Epithelial cell of proximal tubule (primary cell): ENCODE measurements around the gene VWA5A. TPM values are rescaled to one million over a fixed set of nuclear protein-coding genes. Genes with fewer than 3 reads are reported as not detected.

Experiments
- DNase-seq: peaks from one replicate; pipeline ENCODE4 v3.0.0-alpha.2; 2011; ENCODE audit warnings: low read depth
- H3K4me3 ChIP-seq: 2 replicates; pipeline ENCODE4 v1.5.1; 2011; ENCODE audit warnings: low read depth, mild to moderate bottlenecking, low read length
- CTCF ChIP-seq: conservative IDR thresholded peaks from 2 replicates; pipeline ENCODE4 v1.5.1; 2012; ENCODE audit warnings: low read depth, mild to moderate bottlenecking, low read length
- total RNA-seq: library from RNA; depleted of rRNA; stranded (reverse); fragments of >200 nt; gene quantifications from 2 replicates; pipeline ENCODE4 v1.2.3, GENCODE V29; 2015

The VWA5A gene
- total RNA-seq, 1 donor from 2014 or later = 13.1 TPM

DNA sequence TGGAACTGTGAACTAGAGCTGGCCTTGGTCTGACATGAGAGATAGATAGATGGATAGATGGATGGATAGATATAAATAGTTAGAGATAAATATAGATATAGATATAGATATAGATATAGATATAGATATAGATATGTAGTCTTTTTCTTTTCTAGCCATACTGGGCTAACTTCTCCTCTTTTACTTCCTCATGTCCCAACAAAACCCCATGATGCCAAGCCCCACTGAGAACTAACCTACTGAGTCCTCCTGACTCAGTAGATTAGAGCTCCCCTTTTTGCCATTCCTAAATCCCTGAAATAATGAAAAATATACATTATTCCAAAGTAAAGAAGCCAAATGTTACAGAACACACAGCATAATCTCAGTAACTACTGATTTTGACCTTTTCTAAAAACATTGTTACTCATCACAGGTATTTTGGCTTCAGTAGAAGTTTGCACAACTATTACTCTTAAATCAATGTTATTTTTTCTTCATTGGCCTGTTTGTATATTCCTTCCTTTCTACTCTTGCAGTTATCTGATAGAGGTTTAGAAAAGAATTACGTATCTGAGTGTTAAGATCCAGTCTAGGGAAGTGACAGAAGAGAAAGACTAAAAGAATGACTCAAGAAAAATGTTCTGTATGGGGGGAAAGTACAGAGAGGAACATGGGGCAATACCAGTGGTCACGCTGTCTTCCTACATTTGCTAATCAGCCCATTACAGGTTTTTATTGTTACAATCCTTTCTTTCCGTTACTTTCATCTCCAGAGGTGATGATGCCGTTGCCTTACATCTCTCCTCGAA is 61.9 kb downstream of the VWA5A start:
- DNase-seq = no peak
- H3K4me3 ChIP-seq = no peak overlapping the region
- TF ChIP-seq CTCF = no peak

DNA sequence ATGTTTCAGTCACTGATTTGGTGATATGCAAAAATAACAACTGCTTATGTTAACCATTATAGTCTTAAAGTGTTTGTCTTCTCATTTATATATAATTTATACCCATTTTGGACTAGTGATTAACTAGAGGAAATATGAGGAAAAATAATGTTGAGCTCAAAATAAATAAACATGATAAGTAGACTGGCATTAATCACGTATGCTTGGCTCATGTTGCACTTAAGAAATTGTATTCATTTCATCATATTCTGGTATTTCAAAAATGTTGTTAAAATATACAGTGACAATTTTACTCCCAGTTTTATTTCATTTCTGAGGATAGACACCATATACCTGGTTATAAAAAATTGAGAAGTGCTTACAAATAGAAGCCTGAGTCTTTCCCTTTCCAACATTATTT is 64.1 kb downstream of the VWA5A start:
- TF ChIP-seq CTCF = no peak
- no peak overlapping the region for H3K4me3 ChIP-seq
- DNase-seq = no peak

GRCh38 chr11:124183068-124183467 is 67.8 kb downstream of the VWA5A start, which contains the start of gene OR10D3:
TSS of gene OR10D3 (plus strand) at chr11:124183345. CDS start at chr11:124185270, 1,925 bp downstream.
- no peak for TF ChIP-seq CTCF
- H3K4me3 ChIP-seq = no peak within 1 kb of the TSS
- DNase-seq = no peak

DNA sequence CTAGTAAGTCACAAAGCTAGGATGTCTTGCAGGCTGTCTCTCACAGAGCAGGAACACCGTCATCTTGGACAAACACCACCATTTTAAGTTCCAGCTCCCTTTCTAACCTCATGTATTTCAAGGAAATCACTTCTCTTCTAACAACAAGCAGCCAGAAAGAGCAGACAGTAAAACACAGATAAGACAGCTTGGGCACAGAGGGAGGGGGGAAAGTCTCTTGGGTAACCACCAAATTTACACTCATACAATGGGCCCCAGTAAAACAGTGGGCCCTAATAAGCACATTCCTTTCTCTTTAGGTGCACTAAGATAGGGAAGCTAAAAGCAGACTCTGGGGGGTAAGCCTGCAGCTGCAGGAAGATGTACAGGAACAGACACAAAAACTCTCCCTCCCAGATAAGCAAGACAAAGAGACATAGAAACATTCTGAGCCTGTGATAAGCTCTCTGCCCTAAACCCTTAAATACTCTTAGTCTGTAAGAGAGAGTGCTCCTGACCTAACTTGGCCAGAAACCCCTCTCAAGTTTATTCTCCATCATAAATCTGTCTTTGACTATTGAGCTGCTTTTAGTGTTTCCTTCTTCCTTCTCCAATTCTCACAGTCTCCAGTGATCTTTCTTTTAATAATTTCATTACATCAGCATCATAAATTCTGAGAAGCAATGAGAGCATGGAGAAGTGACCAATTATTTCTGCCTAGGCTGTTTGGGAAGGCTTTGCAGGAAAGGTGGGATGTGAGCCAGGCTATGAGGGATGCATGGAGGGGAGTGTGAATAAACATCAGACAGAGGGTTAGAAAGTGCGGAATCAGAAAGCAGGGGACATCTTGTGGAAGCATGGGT is 75.3 kb downstream of the VWA5A start:
- DNase-seq = no peak
- no peak for TF ChIP-seq CTCF
- no peak overlapping the region for H3K4me3 ChIP-seq

- DNase-seq = no peak
- no peak for TF ChIP-seq CTCF
- H3K4me3 ChIP-seq = no peak overlapping the region
Observed at GRCh38 chr11:124193221-124194010, 78.2 kb downstream of the VWA5A start.

DNA sequence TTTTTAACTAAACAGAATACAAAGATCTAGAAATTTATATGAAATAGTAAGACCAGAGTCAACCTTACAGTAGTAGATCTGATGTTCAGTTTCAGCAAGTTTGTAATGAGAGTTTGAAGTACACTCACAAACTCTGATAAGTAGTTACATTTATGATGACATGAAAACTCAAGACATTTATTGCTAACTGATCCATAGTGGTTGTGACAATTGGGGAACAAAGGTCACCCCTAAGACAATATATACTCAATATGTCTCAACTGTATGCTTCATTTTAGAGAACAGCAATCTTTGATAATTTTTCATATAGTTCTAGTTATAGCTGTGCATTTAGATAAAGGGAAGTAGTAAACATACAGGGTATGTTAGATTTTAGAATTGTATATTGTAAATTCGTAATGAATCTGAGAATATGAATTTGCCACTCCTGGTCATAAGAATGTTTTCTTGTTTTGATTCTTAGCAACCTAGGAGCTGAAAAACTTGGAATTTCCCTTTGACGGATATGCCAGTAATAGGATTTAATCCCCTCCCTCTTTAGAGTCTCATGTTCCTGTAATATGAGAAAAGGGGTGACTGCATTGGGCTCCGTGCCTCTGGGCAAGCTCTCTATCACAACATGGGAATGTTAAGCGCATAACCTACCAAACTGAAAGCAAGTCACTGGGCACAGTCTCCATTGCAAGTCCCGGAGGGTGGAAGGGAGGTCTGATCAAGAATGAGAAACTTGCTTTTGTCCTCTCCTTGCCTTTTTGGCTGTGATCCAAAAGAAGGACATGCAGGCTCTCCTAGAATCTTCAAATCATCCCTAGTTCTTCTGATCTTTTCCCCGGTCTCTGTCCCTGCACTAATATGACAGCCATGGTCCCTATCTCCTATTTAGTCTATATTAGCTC is 79.3 kb downstream of the VWA5A start:
- no peak for DNase-seq
- no peak for TF ChIP-seq CTCF
- H3K4me3 ChIP-seq = no peak overlapping the region
